Panc1 (cell line): ENCODE data around the gene CABLES2.

ENCODE experiments used
- CTCF ChIP-seq: fragments of 450-650 bp; IDR thresholded peaks from 2 replicates; pipeline ENCODE4 v1.5.1; 2017; ENCODE audit warnings: mild to moderate bottlenecking
- POLR2AphosphoS5 ChIP-seq: IDR thresholded peaks from 2 replicates; pipeline ENCODE4 v1.6.1; 2012; ENCODE audit warnings: mild to moderate bottlenecking, low read depth, low read length, moderate library complexity
- SIN3A ChIP-seq: IDR thresholded peaks from 2 replicates; pipeline ENCODE4 v1.6.1; 2012; ENCODE audit warnings: low read depth, mild to moderate bottlenecking, low read length, moderate library complexity, borderline replicate concordance; ENCODE audit not compliant: insufficient read depth
- TF ChIP-seq, protein P1 (sequence below), 2 experiments: IDR thresholded peaks; 2 replicates each; pipeline ENCODE4 v1.6.1; 2011 to 2012; ENCODE audit warnings: low read depth in 2 of 2, control low read depth in 1 of 2, low read length in 1 of 2, mild to moderate bottlenecking in 1 of 2, moderate library complexity in 1 of 2; ENCODE audit not compliant: insufficient read depth in 1 of 2

DNA sequence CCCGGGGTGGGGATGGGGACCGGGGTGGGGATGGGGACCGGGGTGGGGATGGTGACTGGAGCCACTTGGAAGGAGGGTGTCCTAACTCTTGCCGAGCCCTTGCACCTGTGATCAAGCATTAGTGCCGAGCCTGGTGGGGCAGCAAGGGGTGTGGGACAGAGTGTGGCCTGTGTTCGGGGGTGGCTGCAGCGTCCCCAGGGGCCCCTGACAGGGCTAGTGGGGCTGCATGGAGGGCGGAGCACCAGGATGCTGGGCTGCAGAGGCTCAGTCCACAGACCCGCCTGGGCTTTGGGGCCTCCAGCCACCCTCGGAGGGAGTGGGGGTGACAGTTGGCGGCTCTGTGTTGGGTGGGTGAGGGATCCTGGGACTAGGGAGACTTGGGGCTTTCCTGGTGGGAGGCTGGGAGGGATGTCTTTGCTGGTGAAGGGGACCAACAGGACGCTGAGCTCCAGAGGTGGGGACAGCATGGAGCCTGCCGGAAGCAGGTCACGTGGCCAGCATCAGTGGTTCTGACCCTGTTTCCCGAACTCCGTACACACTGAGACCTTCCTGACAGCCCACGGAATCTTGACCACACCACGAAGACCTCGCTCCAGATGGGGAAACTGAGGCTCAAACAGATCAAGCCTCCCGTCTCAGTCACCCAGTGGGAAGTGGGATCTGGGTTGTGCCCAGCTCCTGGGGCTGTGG is 15.7 kb upstream of the CABLES2 start:
- TF ChIP-seq POLR2AphosphoS5 = no peak
- no peak for TF ChIP-seq CTCF
- TF ChIP-seq, protein P1, sequence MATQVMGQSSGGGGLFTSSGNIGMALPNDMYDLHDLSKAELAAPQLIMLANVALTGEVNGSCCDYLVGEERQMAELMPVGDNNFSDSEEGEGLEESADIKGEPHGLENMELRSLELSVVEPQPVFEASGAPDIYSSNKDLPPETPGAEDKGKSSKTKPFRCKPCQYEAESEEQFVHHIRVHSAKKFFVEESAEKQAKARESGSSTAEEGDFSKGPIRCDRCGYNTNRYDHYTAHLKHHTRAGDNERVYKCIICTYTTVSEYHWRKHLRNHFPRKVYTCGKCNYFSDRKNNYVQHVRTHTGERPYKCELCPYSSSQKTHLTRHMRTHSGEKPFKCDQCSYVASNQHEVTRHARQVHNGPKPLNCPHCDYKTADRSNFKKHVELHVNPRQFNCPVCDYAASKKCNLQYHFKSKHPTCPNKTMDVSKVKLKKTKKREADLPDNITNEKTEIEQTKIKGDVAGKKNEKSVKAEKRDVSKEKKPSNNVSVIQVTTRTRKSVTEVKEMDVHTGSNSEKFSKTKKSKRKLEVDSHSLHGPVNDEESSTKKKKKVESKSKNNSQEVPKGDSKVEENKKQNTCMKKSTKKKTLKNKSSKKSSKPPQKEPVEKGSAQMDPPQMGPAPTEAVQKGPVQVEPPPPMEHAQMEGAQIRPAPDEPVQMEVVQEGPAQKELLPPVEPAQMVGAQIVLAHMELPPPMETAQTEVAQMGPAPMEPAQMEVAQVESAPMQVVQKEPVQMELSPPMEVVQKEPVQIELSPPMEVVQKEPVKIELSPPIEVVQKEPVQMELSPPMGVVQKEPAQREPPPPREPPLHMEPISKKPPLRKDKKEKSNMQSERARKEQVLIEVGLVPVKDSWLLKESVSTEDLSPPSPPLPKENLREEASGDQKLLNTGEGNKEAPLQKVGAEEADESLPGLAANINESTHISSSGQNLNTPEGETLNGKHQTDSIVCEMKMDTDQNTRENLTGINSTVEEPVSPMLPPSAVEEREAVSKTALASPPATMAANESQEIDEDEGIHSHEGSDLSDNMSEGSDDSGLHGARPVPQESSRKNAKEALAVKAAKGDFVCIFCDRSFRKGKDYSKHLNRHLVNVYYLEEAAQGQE (IDR thresholded peaks at IDR 0.05; ENCODE audit: insufficient read depth in 1 of 2, low read depth in 2 of 2, low read length in 1 of 2) = no peak
- TF ChIP-seq SIN3A = no peak
